ENCODE data around the gene ENOX1. TPM values are rescaled to one million over a fixed set of nuclear protein-coding genes. Genes with fewer than 3 reads are reported as not detected.
A peak's percentile ranks its signal among the peaks of the same experiment; 100 is the strongest.

ENOX1 gene
- total RNA-seq, 1 donor, result 7.4 TPM

GRCh38 chr13:43319617-43320444, 466.9 kb downstream of the ENOX1 start:
- DNase-seq (ENCODE audit: low read depth), result no peak
- TF ChIP-seq CTCF (IDR thresholded peaks at IDR 0.05; ENCODE audit: insufficient read depth, low read length), result no peak
- H3K4me3 ChIP-seq (ENCODE audit: low read depth, low read length), result no peak overlapping the region

GRCh38 chr13:43316946-43317353, 469.8 kb downstream of the ENOX1 start:
- peak overlapping the region; percentile 19 for H3K4me3 ChIP-seq (ENCODE audit: low read depth, low read length)
- TF ChIP-seq CTCF (IDR thresholded peaks at IDR 0.05; ENCODE audit: insufficient read depth, low read length), result no peak
- DNase-seq (ENCODE audit: low read depth), result peak; percentile 71

GRCh38 chr13:43316281-43316680, 470.5 kb downstream of the ENOX1 start:
- TF ChIP-seq CTCF (IDR thresholded peaks at IDR 0.05; ENCODE audit: insufficient read depth, low read length), result no peak
- no peak overlapping the region for H3K4me3 ChIP-seq (ENCODE audit: low read depth, low read length)
- no peak for DNase-seq (ENCODE audit: low read depth)

- TF ChIP-seq CTCF (IDR thresholded peaks at IDR 0.05; ENCODE audit: insufficient read depth, low read length), result no peak
- no peak overlapping the region for H3K4me3 ChIP-seq (ENCODE audit: low read depth, low read length)
- DNase-seq (ENCODE audit: low read depth), result no peak
Observed at GRCh38 chr13:43315522-43315921, 471.2 kb downstream of the ENOX1 start.

- no peak for TF ChIP-seq CTCF (IDR thresholded peaks at IDR 0.05; ENCODE audit: insufficient read depth, low read length)
- DNase-seq (ENCODE audit: low read depth), result no peak
Observed at GRCh38 chr13:43309311-43309710, 477.5 kb downstream of the ENOX1 start.

GRCh38 chr13:43307921-43308433, 478.8 kb downstream of the ENOX1 start:
- H3K4me3 ChIP-seq (ENCODE audit: low read depth, low read length), result no peak overlapping the region
- TF ChIP-seq CTCF (IDR thresholded peaks at IDR 0.05; ENCODE audit: insufficient read depth, low read length), result no peak
- DNase-seq (ENCODE audit: low read depth), result peak; percentile 80

More at GRCh38 chr13:43309311-43309710, 477.5 kb downstream of the ENOX1 start:
- no peak overlapping the region for H3K4me3 ChIP-seq (ENCODE audit: low read depth, low read length)
